ENCODE results near the gene NOS1AP.
"Not testable (repeated sequence)": the region's sequence is repeated elsewhere in the genome, so short reads cannot be mapped to it uniquely, and the experiment has no call there.

The NOS1AP gene

GRCh38 chr1:162173607-162174006 is 104.1 kb downstream of the NOS1AP start:
- DNase-seq: not testable (repeated sequence)

- DNase-seq: not testable (repeated sequence)
These were observed 104.5 kb downstream of the NOS1AP start for GRCh38 chr1:162174027-162174426.

- DNase-seq: no peak
These were observed 106.0 kb downstream of the NOS1AP start for GRCh38 chr1:162175379-162176081.

GRCh38 chr1:162177126-162177525 is 107.6 kb downstream of the NOS1AP start:
- DNase-seq: no peak

- DNase-seq: no peak
These were observed 108.9 kb downstream of the NOS1AP start for GRCh38 chr1:162178432-162178831.

GRCh38 chr1:162179121-162179520 is 109.6 kb downstream of the NOS1AP start:
- DNase-seq: no peak

- DNase-seq: no peak
These were observed 111.3 kb downstream of the NOS1AP start for GRCh38 chr1:162180813-162181212.

GRCh38 chr1:162182090-162182489 is 112.6 kb downstream of the NOS1AP start:
- no peak for DNase-seq

GRCh38 chr1:162185314-162186025 is 116.0 kb downstream of the NOS1AP start:
- DNase-seq: no peak

- no peak for DNase-seq
These were observed 116.5 kb downstream of the NOS1AP start for GRCh38 chr1:162186026-162186374.

GRCh38 chr1:162186406-162186805 is 116.9 kb downstream of the NOS1AP start:
- DNase-seq: no peak

- no peak for DNase-seq
These were observed 118.3 kb downstream of the NOS1AP start for GRCh38 chr1:162187687-162188276.

- DNase-seq: no peak
These were observed 119.9 kb downstream of the NOS1AP start for GRCh38 chr1:162189345-162189744.

- no peak for DNase-seq
These were observed 122.2 kb downstream of the NOS1AP start for GRCh38 chr1:162191396-162192305.

- DNase-seq: no peak
These were observed 122.8 kb downstream of the NOS1AP start for GRCh38 chr1:162192306-162192678.

- no peak for DNase-seq
These were observed 123.3 kb downstream of the NOS1AP start for GRCh38 chr1:162192763-162193162.

- no peak for DNase-seq
These were observed 123.7 kb downstream of the NOS1AP start for GRCh38 chr1:162193221-162193620.

GRCh38 chr1:162193815-162194214 is 124.3 kb downstream of the NOS1AP start:
- DNase-seq: no peak

- DNase-seq: no peak
These were observed 126.1 kb downstream of the NOS1AP start for GRCh38 chr1:162195567-162195966.

- DNase-seq: no peak
These were observed 126.9 kb downstream of the NOS1AP start for GRCh38 chr1:162196387-162196786.

- no peak for DNase-seq
These were observed 127.6 kb downstream of the NOS1AP start for GRCh38 chr1:162197041-162197531.

GRCh38 chr1:162197615-162198421 is 128.3 kb downstream of the NOS1AP start:
- DNase-seq: no peak
